ENCODE results near the gene ACP5. TPM values are rescaled to one million over a fixed set of nuclear protein-coding genes. Genes with fewer than 3 reads are reported as not detected.
A peak's percentile ranks its signal among the peaks of the same experiment; 100 is the strongest.
"Not testable (repeated sequence)": the region's sequence is repeated elsewhere in the genome, so short reads cannot be mapped to it uniquely, and the experiment has no call there.

ACP5 gene
- total RNA-seq, 1 experiment from 2014 or later: not detected

DNA sequence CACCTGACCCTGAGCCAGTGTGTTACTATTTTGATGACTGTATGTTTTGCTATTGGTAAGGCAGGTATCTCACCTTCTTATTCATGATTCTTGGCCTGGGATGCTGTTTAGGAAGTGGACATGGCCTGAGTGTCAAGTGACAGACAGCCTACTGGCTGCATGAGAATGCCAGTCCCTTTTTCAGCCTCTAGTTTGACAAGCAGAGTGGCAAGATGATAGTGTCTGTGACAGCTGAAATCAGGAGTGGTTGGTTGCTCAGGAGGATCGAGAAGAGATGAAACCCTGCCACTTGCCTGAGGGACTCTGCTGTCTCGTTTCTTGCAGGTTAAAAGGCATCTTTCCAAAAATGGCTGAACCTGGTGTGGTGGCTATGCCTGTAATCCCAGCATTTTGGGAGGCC lies 11.3 kb downstream of the ACP5 start:
- BruUV-seq (replicated peaks): no TSS peak
- no peaks in the 10 kb centered on the region for H3K36me3 ChIP-seq (ENCODE audit: low read depth, low read length)
- no peak overlapping the region for H3K9ac ChIP-seq (ENCODE audit: low read length)
- H3K4me3 ChIP-seq (ENCODE audit: low read length): no peak overlapping the region
- H3K4me2 ChIP-seq (ENCODE audit: low read length): no peak overlapping the region
- H3K4me1 ChIP-seq (ENCODE audit: insufficient read depth, low read length): no peaks in the 10 kb centered on the region
- no peak overlapping the region for H2AFZ ChIP-seq (ENCODE audit: low read length)
- no peaks in the 10 kb centered on the region for H3K79me2 ChIP-seq (ENCODE audit: low read length)
- DNase-seq: peak; percentile 13
- H3F3A ChIP-seq (ENCODE audit: low read length, unreplicated experiment): no peaks in the 10 kb centered on the region
- no peak overlapping the region for H3K27ac ChIP-seq (ENCODE audit: low read length)
- intact Hi-C loops (cut with micrococcal nuclease): no loop called here
- no peak for ATAC-seq
- H3K9me2 ChIP-seq (replicated peaks; ENCODE audit: low read length): no peaks in the 10 kb centered on the region
- TF ChIP-seq EZH2phosphoT487 (IDR thresholded peaks at IDR 0.05; ENCODE audit: borderline replicate concordance, low read length) (no peak), EZH2 (IDR thresholded peaks at IDR 0.05; ENCODE audit: low read length, unreplicated experiment) (no peak), CTCF (conservative IDR thresholded peaks at IDR 0.05; ENCODE audit: low read depth, low read length) (no peak)
- H3K27me3 ChIP-seq (ENCODE audit: low read length): no peaks in the 10 kb centered on the region
- H4K20me1 ChIP-seq (ENCODE audit: low read length): no peaks in the 10 kb centered on the region
- H3K9me3 ChIP-seq (ENCODE audit: low read length): no peaks in the 10 kb centered on the region
- CTCF ChIA-PET: no interaction called here
- POLR2A ChIA-PET (ENCODE audit: unreplicated experiment): no interaction called here

GRCh38 chr19:11565649-11565980 lies 11.8 kb downstream of the ACP5 start:
- BruUV-seq (replicated peaks); ATAC-seq; H3K4me1 ChIP-seq (ENCODE audit: insufficient read depth, low read length); H3K27me3 ChIP-seq (ENCODE audit: low read length); intact Hi-C loops (cut with micrococcal nuclease); H4K20me1 ChIP-seq (ENCODE audit: low read length); H3K9ac ChIP-seq (ENCODE audit: low read length); H3K9me2 ChIP-seq (replicated peaks; ENCODE audit: low read length); H3K4me2 ChIP-seq (ENCODE audit: low read length); POLR2A ChIA-PET (ENCODE audit: unreplicated experiment); H2AFZ ChIP-seq (ENCODE audit: low read length); H3K4me3 ChIP-seq (ENCODE audit: low read length); H3K36me3 ChIP-seq (ENCODE audit: low read depth, low read length); H3K27ac ChIP-seq (ENCODE audit: low read length); H3K9me3 ChIP-seq (ENCODE audit: low read length); H3K79me2 ChIP-seq (ENCODE audit: low read length); CTCF ChIA-PET; DNase-seq; H3F3A ChIP-seq (ENCODE audit: low read length, unreplicated experiment): not testable (repeated sequence)

DNA sequence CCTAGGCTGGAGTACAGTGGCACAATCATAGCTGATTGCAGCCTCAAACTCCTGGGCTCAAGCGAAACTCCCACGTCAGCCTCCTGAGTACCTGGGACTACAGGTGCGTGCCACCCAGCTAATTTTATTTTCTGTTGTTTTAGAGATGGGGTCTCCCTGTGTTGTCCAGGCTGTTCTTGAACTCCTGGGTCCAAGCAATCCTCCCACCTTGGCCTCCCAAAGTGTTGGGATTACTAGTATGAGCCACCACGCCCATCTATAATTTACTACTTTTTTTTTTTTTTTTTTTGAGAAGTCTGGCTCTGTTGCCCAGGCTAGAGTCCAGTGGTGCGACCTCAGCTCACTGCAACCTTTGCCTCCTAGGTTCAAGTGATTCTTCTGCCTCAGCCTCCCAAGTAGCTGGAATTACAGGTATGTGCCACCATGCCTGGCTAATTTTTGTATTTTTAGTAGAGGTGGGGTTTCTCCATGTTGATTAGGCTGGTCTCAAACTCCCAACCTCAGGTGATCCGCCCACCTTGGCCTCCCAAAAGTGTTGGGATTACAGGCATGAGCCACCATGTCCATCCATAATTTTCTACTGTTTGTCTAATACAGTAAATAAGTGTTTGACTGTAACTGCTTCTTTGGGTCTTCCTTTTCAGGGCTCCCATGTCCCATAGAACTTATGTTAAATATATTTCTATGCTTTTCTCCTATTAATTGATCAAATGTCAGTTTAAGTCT lies 13.2 kb downstream of the ACP5 start:
- DNase-seq; H3K36me3 ChIP-seq (ENCODE audit: low read depth, low read length); H3F3A ChIP-seq (ENCODE audit: low read length, unreplicated experiment); H3K9ac ChIP-seq (ENCODE audit: low read length); intact Hi-C loops (cut with micrococcal nuclease); H3K4me2 ChIP-seq (ENCODE audit: low read length); H3K4me1 ChIP-seq (ENCODE audit: insufficient read depth, low read length); POLR2A ChIA-PET (ENCODE audit: unreplicated experiment); BruUV-seq (replicated peaks); H3K9me2 ChIP-seq (replicated peaks; ENCODE audit: low read length); H3K27me3 ChIP-seq (ENCODE audit: low read length); H4K20me1 ChIP-seq (ENCODE audit: low read length); H3K27ac ChIP-seq (ENCODE audit: low read length); ATAC-seq; H3K9me3 ChIP-seq (ENCODE audit: low read length); CTCF ChIA-PET; H2AFZ ChIP-seq (ENCODE audit: low read length); H3K4me3 ChIP-seq (ENCODE audit: low read length): not testable (repeated sequence)
- H3K79me2 ChIP-seq (ENCODE audit: low read length): peaks cover 10% of the 10 kb centered on the region

GRCh38 chr19:11563532-11563931 lies 13.9 kb downstream of the ACP5 start:
- H3K4me1 ChIP-seq (ENCODE audit: insufficient read depth, low read length): peaks cover 9% of the 10 kb centered on the region; the same call in 1 of the 2 replicates
- no peaks in the 10 kb centered on the region for H3K27me3 ChIP-seq (ENCODE audit: low read length)
- ChIA-PET CTCF (no interaction called here), POLR2A (ENCODE audit: unreplicated experiment) (no interaction called here)
- no peak overlapping the region for H2AFZ ChIP-seq (ENCODE audit: low read length)
- no peak overlapping the region for H3K4me3 ChIP-seq (ENCODE audit: low read length)
- intact Hi-C loops (cut with micrococcal nuclease): no loop called here
- no peak overlapping the region for H3K27ac ChIP-seq (ENCODE audit: low read length)
- BruUV-seq (replicated peaks): no TSS peak
- DNase-seq (no peak), ATAC-seq (no peak)
- no peak overlapping the region for H3K4me2 ChIP-seq (ENCODE audit: low read length)
- TF ChIP-seq EZH2 (IDR thresholded peaks at IDR 0.05; ENCODE audit: low read length, unreplicated experiment) (no peak), CTCF (conservative IDR thresholded peaks at IDR 0.05; ENCODE audit: low read depth, low read length) (no peak), EZH2phosphoT487 (IDR thresholded peaks at IDR 0.05; ENCODE audit: borderline replicate concordance, low read length) (no peak)
- H3K9ac ChIP-seq (ENCODE audit: low read length): no peak overlapping the region
- 0 out of 2 replicates have a peak, but pooled peaks cover 1% of the 10 kb centered on the region for H4K20me1 ChIP-seq (ENCODE audit: low read length)
- no peaks in the 10 kb centered on the region for H3K9me2 ChIP-seq (replicated peaks; ENCODE audit: low read length)
- no peaks in the 10 kb centered on the region for H3K36me3 ChIP-seq (ENCODE audit: low read depth, low read length)
- H3K9me3 ChIP-seq (ENCODE audit: low read length): no peaks in the 10 kb centered on the region
- no peaks in the 10 kb centered on the region for H3F3A ChIP-seq (ENCODE audit: low read length, unreplicated experiment)
- peaks cover 15% of the 10 kb centered on the region for H3K79me2 ChIP-seq (ENCODE audit: low read length)

Measured in PC-3 (cell line).